Fibroblast of lung (primary cell): ENCODE data around the gene PBX1. TPM values are rescaled to one million over a fixed set of nuclear protein-coding genes. Genes with fewer than 3 reads are reported as not detected.
A peak's percentile ranks its signal among the peaks of the same experiment; 100 is the strongest.

Experiments
- DNase-seq, 2 donors: peaks; one replicate each; pipeline versions ENCODE4 v3.0.0 to v3.0.0-alpha.2; 2010; ENCODE audit warnings: low read depth in 2 of 2
- H2AFZ ChIP-seq: 2 replicates; pipeline ENCODE4 v1.5.1; 2012; ENCODE audit warnings: low read length, control low read depth, inconsistent platforms
- H3K27ac ChIP-seq: 2 replicates; pipeline ENCODE4 v1.5.1; 2011; ENCODE audit warnings: low read length, control low read depth; ENCODE audit not compliant: insufficient read depth
- H3K27me3 ChIP-seq: 2 replicates; pipeline ENCODE4 v1.5.1; 2011; ENCODE audit warnings: mild to moderate bottlenecking, low read length; ENCODE audit not compliant: control insufficient read depth, insufficient read depth
- H3K36me3 ChIP-seq: 2 replicates; pipeline ENCODE4 v1.5.1; 2011; ENCODE audit warnings: low read length; ENCODE audit not compliant: control insufficient read depth, insufficient read depth
- H3K4me1 ChIP-seq: 2 replicates; pipeline ENCODE4 v1.5.1; 2011; ENCODE audit warnings: low read length; ENCODE audit not compliant: control insufficient read depth, insufficient read depth; ENCODE audit errors: extremely low read depth
- H3K4me2 ChIP-seq: 2 replicates; pipeline ENCODE4 v1.5.1; 2011; ENCODE audit warnings: low read length, control low read depth; ENCODE audit not compliant: insufficient read depth; ENCODE audit errors: extremely low read depth
- H3K4me3 ChIP-seq, 4 experiments: fragments of 200-600 bp in 1 of 4; sonication (generic) in 1 of 4; replicated peaks in 1 of 4; 2 replicates each; pipeline ENCODE4 v1.5.1; 2011 to 2016; ENCODE audit warnings: low read length in 4 of 4, low read depth in 3 of 4, mild to moderate bottlenecking in 3 of 4, control low read depth in 2 of 4, inconsistent platforms in 1 of 4, mixed read lengths in 1 of 4; ENCODE audit not compliant: insufficient read depth in 1 of 4; ENCODE audit errors: control extremely low read depth in 1 of 4
- H3K79me2 ChIP-seq: 2 replicates; pipeline ENCODE4 v1.5.1; 2012; ENCODE audit warnings: mild to moderate bottlenecking, low read length, inconsistent platforms; ENCODE audit not compliant: control insufficient read depth, insufficient read depth
- H3K9ac ChIP-seq: 2 replicates; pipeline ENCODE4 v1.5.1; 2011; ENCODE audit warnings: mild to moderate bottlenecking, low read length, control low read depth; ENCODE audit not compliant: insufficient read depth
- H3K9me3 ChIP-seq: 2 replicates; pipeline ENCODE4 v1.5.1; 2012; ENCODE audit warnings: low read depth, low read length; ENCODE audit not compliant: control insufficient read depth, insufficient read depth
- H4K20me1 ChIP-seq: 2 replicates; pipeline ENCODE4 v1.5.1; 2011; ENCODE audit warnings: low read length; ENCODE audit not compliant: control insufficient read depth, insufficient read depth; ENCODE audit errors: extremely low read depth
- EZH2 ChIP-seq: IDR thresholded peaks from 2 replicates; pipeline ENCODE4 v1.5.1; 2012; ENCODE audit warnings: low read length, control low read depth, mild to moderate bottlenecking; ENCODE audit errors: missing control alignments
- polyA plus RNA-seq, 2 donors: library from polyadenylated mRNA; depleted of rRNA in 1 of 2; stranded (reverse) in 1 of 2; unstranded in 1 of 2; fragments of >200 nt; gene quantifications; 2 replicates each; pipeline ENCODE4 v1.2.1, GENCODE V29; 2011 to 2012; ENCODE audit warnings: missing spikeins in 1 of 2
- total RNA-seq: library from RNA; depleted of rRNA; stranded (reverse); fragments of >200 nt; gene quantifications from 2 replicates; pipeline ENCODE4 v1.2.1, GENCODE V29; 2014
- TF ChIP-seq, protein P1 (sequence below), 2 donors: IDR thresholded peaks in 1 of 2; conservative IDR thresholded peaks in 1 of 2; 1 replicate in 1 of 2; 2 replicates in 1 of 2; pipeline ENCODE4 v1.5.1; 2011 to 2012; ENCODE audit warnings: low read length in 2 of 2, control low read depth in 1 of 2, inconsistent platforms in 1 of 2, low read depth in 1 of 2, mild to moderate bottlenecking in 1 of 2

The PBX1 gene
- total and polyA plus RNA-seq, 2 donors (not counting 1 experiment from before 2014, with no cell fraction given): 43.1 to 46.7 TPM

DNA sequence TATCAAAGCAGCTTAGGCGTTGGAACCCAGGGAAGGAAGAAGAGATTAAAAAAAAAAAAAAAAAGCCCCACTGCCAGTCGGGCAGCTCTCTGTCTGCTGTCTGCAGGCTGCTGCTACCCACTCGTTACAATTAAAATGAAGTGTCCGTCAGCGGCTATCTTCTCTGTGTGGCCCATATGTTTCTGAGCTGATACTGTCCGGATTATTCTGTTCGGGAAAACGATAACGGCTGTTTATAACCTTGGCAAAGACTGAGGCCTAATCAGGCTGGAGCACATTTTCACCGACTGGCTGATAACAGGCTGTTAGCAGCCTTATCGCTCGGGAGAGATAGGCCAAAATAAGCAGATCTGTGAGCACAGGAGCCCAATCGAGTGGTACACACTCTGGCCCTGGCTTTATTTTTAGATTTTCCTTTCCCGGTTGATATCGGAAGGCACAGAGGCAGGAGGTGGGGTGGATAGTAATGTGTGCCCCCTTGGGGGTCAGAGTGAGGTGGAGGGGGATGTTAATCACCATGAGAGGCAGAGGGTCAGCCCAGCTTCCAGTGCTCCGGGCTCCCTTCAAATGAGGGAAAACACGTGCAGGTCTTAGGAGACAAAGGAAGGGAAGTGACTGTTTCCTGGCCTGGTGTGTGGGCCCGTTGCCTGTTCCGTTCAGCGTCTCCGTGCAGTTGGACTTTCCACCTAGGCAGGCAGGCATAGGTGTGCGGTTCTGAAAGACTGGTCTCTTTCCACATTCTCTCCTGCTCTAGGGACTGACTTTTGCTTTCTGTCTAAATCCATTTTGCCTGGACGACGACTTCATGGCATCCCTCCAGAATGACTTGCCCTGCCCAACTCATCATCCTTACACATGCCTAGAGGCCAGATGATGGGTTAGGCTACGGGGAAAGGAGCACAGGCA lies 153.4 kb downstream of the PBX1 start:
- H3K4me2 ChIP-seq: peak overlapping the region; percentile 42
- peak in 1 of 2 donors; percentile 58 for DNase-seq

DNA sequence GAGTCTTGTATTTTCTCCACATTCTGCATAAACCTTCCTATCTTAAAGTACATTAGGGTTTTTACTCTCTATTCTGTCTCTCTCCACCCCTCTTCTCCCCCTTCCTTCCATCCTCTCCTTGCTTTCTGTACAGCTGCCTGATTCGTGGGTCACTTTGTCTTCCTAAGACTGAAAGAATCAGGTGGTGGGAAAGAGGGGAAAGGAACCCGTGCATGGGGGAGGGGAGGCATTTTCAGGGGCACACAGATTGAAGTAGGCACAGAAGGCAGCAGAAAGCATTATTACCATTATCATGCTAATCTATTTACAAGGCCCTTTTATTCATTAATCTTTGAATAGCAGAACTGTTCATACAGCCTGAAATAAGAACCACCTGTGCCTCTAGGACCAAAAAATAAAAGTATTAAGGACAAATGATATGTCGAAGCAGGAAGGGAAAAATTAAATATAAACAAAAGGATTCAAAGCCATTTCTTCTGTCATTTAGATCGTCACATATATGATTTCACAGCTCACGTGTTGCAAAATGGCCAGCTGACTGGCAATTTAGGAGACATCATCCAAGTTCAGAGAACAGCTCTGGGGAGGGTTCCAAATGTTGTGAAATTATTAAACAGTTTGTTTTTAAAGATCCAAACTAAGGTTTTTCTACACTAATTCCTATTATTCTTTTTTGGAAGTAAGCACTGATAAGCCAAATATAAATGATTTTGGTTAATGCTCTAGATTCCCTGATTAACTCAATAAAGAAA lies 154.6 kb downstream of the PBX1 start:
- no peak for TF ChIP-seq EZH2
- TF ChIP-seq, protein P1, sequence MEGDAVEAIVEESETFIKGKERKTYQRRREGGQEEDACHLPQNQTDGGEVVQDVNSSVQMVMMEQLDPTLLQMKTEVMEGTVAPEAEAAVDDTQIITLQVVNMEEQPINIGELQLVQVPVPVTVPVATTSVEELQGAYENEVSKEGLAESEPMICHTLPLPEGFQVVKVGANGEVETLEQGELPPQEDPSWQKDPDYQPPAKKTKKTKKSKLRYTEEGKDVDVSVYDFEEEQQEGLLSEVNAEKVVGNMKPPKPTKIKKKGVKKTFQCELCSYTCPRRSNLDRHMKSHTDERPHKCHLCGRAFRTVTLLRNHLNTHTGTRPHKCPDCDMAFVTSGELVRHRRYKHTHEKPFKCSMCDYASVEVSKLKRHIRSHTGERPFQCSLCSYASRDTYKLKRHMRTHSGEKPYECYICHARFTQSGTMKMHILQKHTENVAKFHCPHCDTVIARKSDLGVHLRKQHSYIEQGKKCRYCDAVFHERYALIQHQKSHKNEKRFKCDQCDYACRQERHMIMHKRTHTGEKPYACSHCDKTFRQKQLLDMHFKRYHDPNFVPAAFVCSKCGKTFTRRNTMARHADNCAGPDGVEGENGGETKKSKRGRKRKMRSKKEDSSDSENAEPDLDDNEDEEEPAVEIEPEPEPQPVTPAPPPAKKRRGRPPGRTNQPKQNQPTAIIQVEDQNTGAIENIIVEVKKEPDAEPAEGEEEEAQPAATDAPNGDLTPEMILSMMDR (conservative IDR thresholded peaks at IDR 0.05 in 1 of 2, IDR thresholded peaks at IDR 0.05 in 1 of 2; ENCODE audit: low read depth in 1 of 2, low read length in 2 of 2): no peak
- peak in 1 of 2 donors; percentile 81 for DNase-seq

More for the DNA sequence above, 153.4 kb downstream of the PBX1 start:
- TF ChIP-seq, protein P1 (conservative IDR thresholded peaks at IDR 0.05 in 1 of 2, IDR thresholded peaks at IDR 0.05 in 1 of 2; ENCODE audit: low read depth in 1 of 2, low read length in 2 of 2): no peak
- TF ChIP-seq EZH2: no peak
- H3K36me3 ChIP-seq: no peaks in the 10 kb centered on the region
- no peak overlapping the region for H3K4me3 ChIP-seq
- no peaks in the 10 kb centered on the region for H3K79me2 ChIP-seq
- H3K27me3 ChIP-seq: no peaks in the 10 kb centered on the region
- H2AFZ ChIP-seq: peak overlapping the region; percentile 21
- H3K9me3 ChIP-seq: no peaks in the 10 kb centered on the region
- peaks cover 22% of the 10 kb centered on the region for H3K4me1 ChIP-seq
- H3K27ac ChIP-seq: no peak overlapping the region
- no peak overlapping the region for H3K9ac ChIP-seq
- H4K20me1 ChIP-seq: no peaks in the 10 kb centered on the region

GRCh38 chr1:164716992-164717703 lies 158.2 kb downstream of the PBX1 start:
- no peaks in the 10 kb centered on the region for H3K9me3 ChIP-seq
- DNase-seq: peak in 1 of 2 donors; percentile 56
- no peak overlapping the region for H2AFZ ChIP-seq
- peaks cover 6% of the 10 kb centered on the region for H3K4me1 ChIP-seq
- H3K9ac ChIP-seq: no peak overlapping the region
- no peaks in the 10 kb centered on the region for H3K27me3 ChIP-seq
- no peaks in the 10 kb centered on the region for H3K36me3 ChIP-seq
- H4K20me1 ChIP-seq: no peaks in the 10 kb centered on the region
- H3K4me3 ChIP-seq: no peak overlapping the region
- TF ChIP-seq, protein P1 (conservative IDR thresholded peaks at IDR 0.05 in 1 of 2, IDR thresholded peaks at IDR 0.05 in 1 of 2; ENCODE audit: low read depth in 1 of 2, low read length in 2 of 2): no peak
- no peak for TF ChIP-seq EZH2
- H3K27ac ChIP-seq: no peak overlapping the region
- H3K79me2 ChIP-seq: no peaks in the 10 kb centered on the region
- H3K4me2 ChIP-seq: no peak overlapping the region

More for the DNA sequence above, 154.6 kb downstream of the PBX1 start:
- no peaks in the 10 kb centered on the region for H3K79me2 ChIP-seq
- H3K4me1 ChIP-seq: peaks cover 12% of the 10 kb centered on the region
- no peak overlapping the region for H3K4me2 ChIP-seq
- H4K20me1 ChIP-seq: no peaks in the 10 kb centered on the region
- no peaks in the 10 kb centered on the region for H3K27me3 ChIP-seq
- no peak overlapping the region for H3K27ac ChIP-seq
- no peak overlapping the region for H3K9ac ChIP-seq
- H3K4me3 ChIP-seq: no peak overlapping the region
- H3K9me3 ChIP-seq: no peaks in the 10 kb centered on the region
- no peaks in the 10 kb centered on the region for H3K36me3 ChIP-seq
- no peak overlapping the region for H2AFZ ChIP-seq
